Esophagus squamous epithelium (tissue), 5 donors: ENCODE results near the gene FGF3. TPM values are rescaled to one million over a fixed set of nuclear protein-coding genes. Genes with fewer than 3 reads are reported as not detected.

Experiments
- DNase-seq: peaks from one replicate; lab custom pipeline; 2025; lab: John Stamatoyannopoulos, UW
- H3K27ac ChIP-seq, 4 donors: fragments of 200-600 bp; sonication (generic); one replicate each; pipeline ENCODE4 v1.5.1; 2016 to 2019; ENCODE audit warnings: mild to moderate bottlenecking in 1 of 4
- H3K27me3 ChIP-seq, 4 donors: fragments of 200-600 bp; sonication (generic); 1 replicate in 3 of 4; 2 replicates in 1 of 4; pipeline versions ENCODE4 v1.5.1 to v1.6.0; 2017 to 2021; ENCODE audit warnings: antibody characterized with exemption in 1 of 4
- H3K36me3 ChIP-seq, 3 donors: fragments of 200-600 bp; sonication (generic); one replicate each; pipeline ENCODE4 v1.5.1; 2016 to 2019
- H3K4me1 ChIP-seq, 3 donors: fragments of 200-600 bp; sonication (generic); one replicate each; pipeline ENCODE4 v1.5.1; 2017 to 2019
- H3K4me3 ChIP-seq, 4 donors: fragments of 200-600 bp; sonication (generic); 1 replicate in 3 of 4; 2 replicates in 1 of 4; pipeline ENCODE4 v1.5.1; 2016 to 2019; ENCODE audit warnings: mild to moderate bottlenecking in 2 of 4, moderate library complexity in 1 of 4
- H3K9me3 ChIP-seq, 3 donors: fragments of 200-600 bp; sonication (generic); one replicate each; pipeline ENCODE4 v1.5.1; 2016 to 2019
- CTCF ChIP-seq, 6 experiments: fragments of 450-650 bp in 4 of 6; fragments of 200-600 bp in 2 of 6; sonication (generic) in 2 of 6; IDR thresholded peaks; one replicate each; pipeline ENCODE4 v1.5.1; 2016 to 2019; ENCODE audit warnings: antibody characterized with exemption in 6 of 6, mild to moderate bottlenecking in 4 of 6, moderate library complexity in 4 of 6
- POLR2A ChIP-seq, 4 donors: fragments of 450-650 bp; IDR thresholded peaks; one replicate each; pipeline ENCODE4 v1.6.1; 2017; ENCODE audit warnings: antibody characterized with exemption in 4 of 4, mild to moderate bottlenecking in 4 of 4, moderate library complexity in 3 of 4
- WGBS, 2 donors: methylation state at CpG; one replicate each; pipeline ENCODE4 v1.1.5; 2018; 5-methylcytosine and 5-hydroxymethylcytosine counted together
- intact Hi-C: fragments of 100-400 bp; cut with DNase I; formaldehyde crosslinking; loops from one replicate; pipeline ENCODE4 v1.15.0; 2022
- total RNA-seq, 4 donors: library from RNA; depleted of rRNA; stranded (reverse); fragments of >200 nt; gene quantifications; one replicate each; pipeline ENCODE4 v1.1.0, GENCODE V29; 2016
- donor health status: DM: yes; HTN: yes; CAD: no.

The FGF3 gene
- total RNA-seq, 4 donors from 2014 or later = not detected

GRCh38 chr11:69866648-69867047 is 47.4 kb upstream of the FGF3 start:
- Histone ChIP-seq H3K4me3 (no peak overlapping the region), H3K27ac (no peak overlapping the region), H3K27me3 (peaks cover 0 to 80% (median 0%) of the 10 kb centered on the region in 4 donors), H3K4me1 (no peaks in the 10 kb centered on the region), H3K9me3 (no peaks in the 10 kb centered on the region), H3K36me3 (no peaks in the 10 kb centered on the region)
- 77 to 78% methylated on average over 3 of the region's 3 CpGs for WGBS, 2 donors
- no peak for DNase-seq
- intact Hi-C loops = no loop called here
- TF ChIP-seq CTCF (IDR thresholded peaks at IDR 0.05) (no peak), POLR2A (IDR thresholded peaks at IDR 0.05) (no peak)

GRCh38 chr11:69865707-69866106 is 46.5 kb upstream of the FGF3 start:
- WGBS, 2 donors = 48 to 50% methylated on average over 2 to 3 of the region's 5 CpGs
- no peaks in the 10 kb centered on the region for H3K36me3 ChIP-seq
- peaks cover 0 to 90% (median 0%) of the 10 kb centered on the region in 4 donors for H3K27me3 ChIP-seq
- H3K4me3 ChIP-seq = no peak overlapping the region
- no peak overlapping the region for H3K27ac ChIP-seq
- H3K9me3 ChIP-seq = no peaks in the 10 kb centered on the region
- TF ChIP-seq POLR2A (IDR thresholded peaks at IDR 0.05) (no peak), CTCF (IDR thresholded peaks at IDR 0.05) (no peak)
- H3K4me1 ChIP-seq = no peaks in the 10 kb centered on the region
- no peak for DNase-seq
- intact Hi-C loops = no loop called here

- peaks cover 0 to 97% (median 0%) of the 10 kb centered on the region in 4 donors for H3K27me3 ChIP-seq
- 62 to 69% methylated on average over 18 to 19 of the region's 27 CpGs for whole genome bisulfite sequencing, 2 donors
- no peak overlapping the region for H3K4me3 ChIP-seq
- no peaks in the 10 kb centered on the region for H3K4me1 ChIP-seq
- intact Hi-C loops = no loop called here
- TF ChIP-seq CTCF (IDR thresholded peaks at IDR 0.05) (no peak), POLR2A (IDR thresholded peaks at IDR 0.05) (no peak)
- no peak overlapping the region for H3K27ac ChIP-seq
- no peaks in the 10 kb centered on the region for H3K9me3 ChIP-seq
- DNase-seq = no peak
- H3K36me3 ChIP-seq = no peaks in the 10 kb centered on the region
Measured at GRCh38 chr11:69864686-69865661, 45.8 kb upstream of the FGF3 start.

GRCh38 chr11:69863544-69864200 is 44.5 kb upstream of the FGF3 start:
- H3K4me3 ChIP-seq = no peak overlapping the region
- TF ChIP-seq POLR2A (IDR thresholded peaks at IDR 0.05) (no peak), CTCF (IDR thresholded peaks at IDR 0.05) (no peak)
- no peaks in the 10 kb centered on the region for H3K9me3 ChIP-seq
- H3K4me1 ChIP-seq = no peaks in the 10 kb centered on the region
- H3K27me3 ChIP-seq = peaks cover 0 to 98% (median 0%) of the 10 kb centered on the region in 4 donors
- H3K27ac ChIP-seq = no peak overlapping the region
- intact Hi-C loops = no loop called here
- 74 to 80% methylated on average over 6 to 8 of the region's 17 CpGs for WGBS, 2 donors
- no peaks in the 10 kb centered on the region for H3K36me3 ChIP-seq
- DNase-seq = no peak
